DOHH2 (cell line): ENCODE data around the gene CDY2B.
"Not testable (repeated sequence)": the region's sequence is repeated elsewhere in the genome, so short reads cannot be mapped to it uniquely, and the experiment has no call there.

Source experiments
- H3F3A ChIP-seq: fragments of 200-600 bp; sonication (generic), shearing (Covaris generic); 2 replicates; pipeline ENCODE4 v1.6.0; 2016; ENCODE audit warnings: antibody characterized with exemption, mild to moderate bottlenecking; ENCODE audit not compliant: control insufficient read depth, insufficient read depth
- H3K27ac ChIP-seq: fragments of 200-600 bp; sonication (generic); 2 replicates; pipeline ENCODE4 v1.5.1; 2014; ENCODE audit warnings: low read depth, mild to moderate bottlenecking, low read length, moderate library complexity
- H3K27me3 ChIP-seq: fragments of 200-600 bp; sonication (generic); 2 replicates; pipeline ENCODE4 v1.6.1; 2014; ENCODE audit warnings: mild to moderate bottlenecking, low read length, mixed read lengths; ENCODE audit not compliant: control insufficient read depth
- H3K36me3 ChIP-seq: fragments of 200-600 bp; sonication (generic); 2 replicates; pipeline ENCODE4 v1.6.1; 2014; ENCODE audit warnings: mild to moderate bottlenecking, low read length, moderate library complexity, mixed read lengths; ENCODE audit not compliant: control insufficient read depth
- H3K4me1 ChIP-seq: fragments of 200-600 bp; sonication (generic); 2 replicates; pipeline ENCODE4 v1.6.1; 2014; ENCODE audit warnings: mild to moderate bottlenecking, low read length, mixed read lengths; ENCODE audit not compliant: control insufficient read depth
- H3K4me2 ChIP-seq: fragments of 200-600 bp; sonication (generic); 2 replicates; pipeline ENCODE4 v1.6.0; 2014; ENCODE audit warnings: mild to moderate bottlenecking, low read length, moderate library complexity
- H3K4me3 ChIP-seq: fragments of 200-600 bp; sonication (generic); 2 replicates; pipeline ENCODE4 v1.5.1; 2014; ENCODE audit warnings: mild to moderate bottlenecking, low read length, mixed read lengths
- H3K79me2 ChIP-seq: fragments of 200-600 bp; sonication (generic); 2 replicates; pipeline ENCODE4 v1.6.1; 2014; ENCODE audit warnings: mild to moderate bottlenecking, low read length, mixed read lengths; ENCODE audit not compliant: control insufficient read depth
- H3K9me2 ChIP-seq: fragments of 200-600 bp; sonication (generic); replicated peaks from 2 replicates; pipeline ENCODE4 v1.6.1; 2014; ENCODE audit warnings: mild to moderate bottlenecking, low read length, mixed read lengths; ENCODE audit not compliant: control insufficient read depth
- H3K9me3 ChIP-seq: fragments of 200-600 bp; sonication (generic); 2 replicates; pipeline ENCODE4 v1.6.1; 2014; ENCODE audit warnings: antibody characterized with exemption, low read length, mixed read lengths; ENCODE audit not compliant: control insufficient read depth, insufficient read depth
- H4K20me1 ChIP-seq: fragments of 200-600 bp; sonication (generic); 2 replicates; pipeline ENCODE4 v1.6.0; 2014; ENCODE audit warnings: low read depth, mild to moderate bottlenecking, antibody characterized with exemption, low read length, moderate library complexity; ENCODE audit not compliant: control insufficient read depth, insufficient read depth

Gene CDY2B

GRCh38 chrY:17880120-17880519 lies at the start of gene CDY2B:
Gene CDY2B, minus strand, starts transcription at chrY:17880220. Its CDS starts 328 bp downstream, at chrY:17879892.
- not testable (repeated sequence) for H4K20me1 ChIP-seq, H3K27ac ChIP-seq, H3K36me3 ChIP-seq, H3K27me3 ChIP-seq, H3F3A ChIP-seq, H3K9me3 ChIP-seq, H3K4me3 ChIP-seq, H3K79me2 ChIP-seq, H3K9me2 ChIP-seq, H3K4me2 ChIP-seq, H3K4me1 ChIP-seq

GRCh38 chrY:17908009-17908408 lies 28.0 kb upstream of the CDY2B start:
- H3K4me2 ChIP-seq, H3K79me2 ChIP-seq, H3K9me3 ChIP-seq, H3K9me2 ChIP-seq, H4K20me1 ChIP-seq, H3K27ac ChIP-seq, H3K36me3 ChIP-seq, H3K27me3 ChIP-seq, H3F3A ChIP-seq, H3K4me3 ChIP-seq, H3K4me1 ChIP-seq: not testable (repeated sequence)

GRCh38 chrY:17907351-17907750 lies 27.3 kb upstream of the CDY2B start:
- H3K9me3 ChIP-seq, H3K27me3 ChIP-seq, H3K27ac ChIP-seq, H3K9me2 ChIP-seq, H3K36me3 ChIP-seq, H3F3A ChIP-seq, H3K79me2 ChIP-seq, H3K4me1 ChIP-seq, H3K4me3 ChIP-seq, H3K4me2 ChIP-seq, H4K20me1 ChIP-seq: not testable (repeated sequence)

GRCh38 chrY:17881697-17882096 lies 1.7 kb upstream of the CDY2B start:
- not testable (repeated sequence) for H3F3A ChIP-seq

GRCh38 chrY:17876767-17877166 lies 3.3 kb downstream of the CDY2B start:
- H3K4me2 ChIP-seq, H3K9me3 ChIP-seq, H3K9me2 ChIP-seq, H3K36me3 ChIP-seq, H4K20me1 ChIP-seq, H3K27ac ChIP-seq, H3F3A ChIP-seq, H3K27me3 ChIP-seq, H3K79me2 ChIP-seq, H3K4me3 ChIP-seq, H3K4me1 ChIP-seq: not testable (repeated sequence)

More at GRCh38 chrY:17881697-17882096, 1.7 kb upstream of the CDY2B start:
- not testable (repeated sequence) for H4K20me1 ChIP-seq, H3K4me2 ChIP-seq, H3K9me3 ChIP-seq, H3K4me3 ChIP-seq, H3K4me1 ChIP-seq, H3K9me2 ChIP-seq, H3K27me3 ChIP-seq, H3K79me2 ChIP-seq, H3K36me3 ChIP-seq, H3K27ac ChIP-seq

GRCh38 chrY:17875401-17875800 lies 4.6 kb downstream of the CDY2B start:
- not testable (repeated sequence) for H3K4me2 ChIP-seq, H3F3A ChIP-seq, H3K27me3 ChIP-seq, H3K9me2 ChIP-seq, H3K27ac ChIP-seq, H3K79me2 ChIP-seq, H4K20me1 ChIP-seq, H3K36me3 ChIP-seq, H3K4me1 ChIP-seq, H3K9me3 ChIP-seq, H3K4me3 ChIP-seq

- not testable (repeated sequence) for H3K9me3 ChIP-seq, H3F3A ChIP-seq, H3K4me1 ChIP-seq, H4K20me1 ChIP-seq, H3K9me2 ChIP-seq, H3K79me2 ChIP-seq, H3K4me3 ChIP-seq, H3K27ac ChIP-seq, H3K27me3 ChIP-seq, H3K36me3 ChIP-seq, H3K4me2 ChIP-seq
Observed at GRCh38 chrY:17871194-17871903, 8.7 kb downstream of the CDY2B start.

- H3F3A ChIP-seq, H3K4me3 ChIP-seq, H3K4me2 ChIP-seq, H3K27me3 ChIP-seq, H3K9me3 ChIP-seq, H4K20me1 ChIP-seq, H3K79me2 ChIP-seq, H3K27ac ChIP-seq, H3K9me2 ChIP-seq, H3K4me1 ChIP-seq, H3K36me3 ChIP-seq: not testable (repeated sequence)
Observed at GRCh38 chrY:17870737-17871136, 9.3 kb downstream of the CDY2B start.
